CD14-positive monocyte (primary cell): ENCODE results near the gene CERKL. TPM values are rescaled to one million over a fixed set of nuclear protein-coding genes. Genes with fewer than 3 reads are reported as not detected.

ENCODE experiments used
- DNase-seq, 3 donors: peaks; one replicate each; pipeline ENCODE4 v3.0.0-alpha.2; 2011 to 2022
- H2AFZ ChIP-seq: 2 replicates; pipeline ENCODE4 v1.6.0; 2012; ENCODE audit warnings: mild to moderate bottlenecking, low read depth, low read length, inconsistent platforms; ENCODE audit not compliant: insufficient read depth, poor library complexity, severe bottlenecking
- H3K27ac ChIP-seq, 2 donors: 1 replicate in 1 of 2; 2 replicates in 1 of 2; pipeline ENCODE4 v1.5.1; 2012 to 2013; ENCODE audit warnings: low read length in 2 of 2, control low read depth in 1 of 2, inconsistent platforms in 1 of 2, low read depth in 1 of 2, mild to moderate bottlenecking in 1 of 2
- H3K27me3 ChIP-seq, 2 donors: one replicate each; pipeline versions ENCODE4 v1.6.0 to v1.6.1; 2011 to 2013; ENCODE audit warnings: low read length in 2 of 2; ENCODE audit not compliant: control insufficient read depth in 2 of 2, insufficient read depth in 2 of 2
- H3K36me3 ChIP-seq, 2 donors: replicated peaks in 1 of 2; 1 replicate in 1 of 2; 2 replicates in 1 of 2; pipeline versions ENCODE4 v1.5.1 to v1.6.1; 2012 to 2013; ENCODE audit warnings: low read length in 2 of 2, control low read depth in 1 of 2, inconsistent platforms in 1 of 2, mild to moderate bottlenecking in 1 of 2; ENCODE audit not compliant: insufficient read depth in 2 of 2, control insufficient read depth in 1 of 2
- H3K4me1 ChIP-seq, 2 donors: 1 replicate in 1 of 2; 2 replicates in 1 of 2; pipeline versions ENCODE4 v1.5.1 to v1.6.1; 2012 to 2013; ENCODE audit warnings: low read length in 2 of 2, control low read depth in 1 of 2, inconsistent platforms in 1 of 2, mild to moderate bottlenecking in 1 of 2, moderate library complexity in 1 of 2; ENCODE audit not compliant: insufficient read depth in 2 of 2, control insufficient read depth in 1 of 2
- H3K4me2 ChIP-seq: replicated peaks from 2 replicates; pipeline ENCODE3; 2012; ENCODE audit warnings: low read length, moderate library complexity, mild to moderate bottlenecking; ENCODE audit not compliant: poor library complexity, severe bottlenecking; ENCODE audit errors: extremely low read depth
- H3K4me3 ChIP-seq, 3 experiments: fragments of 200-600 bp in 1 of 3; sonication (generic) in 1 of 3; replicated peaks in 1 of 3; 1 replicate in 2 of 3; 2 replicates in 1 of 3; pipeline ENCODE4 v1.5.1; 2011 to 2013; ENCODE audit warnings: low read length in 3 of 3, mild to moderate bottlenecking in 3 of 3, control low read depth in 2 of 3, low read depth in 2 of 3, inconsistent platforms in 1 of 3, moderate library complexity in 1 of 3
- H3K79me2 ChIP-seq: 2 replicates; pipeline ENCODE4 v1.6.0; 2012; ENCODE audit warnings: mild to moderate bottlenecking, control low read depth, inconsistent platforms, low read length, moderate library complexity; ENCODE audit not compliant: insufficient read depth
- H3K9ac ChIP-seq: 2 replicates; pipeline ENCODE4 v1.6.0; 2017; ENCODE audit warnings: low read length, mild to moderate bottlenecking; ENCODE audit not compliant: insufficient read depth, poor library complexity, severe bottlenecking
- H3K9me3 ChIP-seq, 2 donors: replicated peaks in 1 of 2; 1 replicate in 1 of 2; 2 replicates in 1 of 2; pipeline versions ENCODE4 v1.5.1 to v1.6.1; 2012 to 2013; ENCODE audit warnings: low read length in 2 of 2, control low read depth in 1 of 2; ENCODE audit not compliant: control insufficient read depth in 1 of 2, insufficient read depth in 1 of 2
- H4K20me1 ChIP-seq: 2 replicates; pipeline ENCODE4 v1.6.0; 2012; ENCODE audit warnings: mild to moderate bottlenecking, low read length, control low read depth, moderate library complexity; ENCODE audit not compliant: insufficient read depth
- H3K27ac Mint-ChIP-seq, 7 donors: one replicate each; pipeline ENCODE4 v1.8.0; 2020; ENCODE audit warnings: mild to moderate bottlenecking in 7 of 7, mixed read lengths in 7 of 7, moderate library complexity in 6 of 7, inconsistent platforms in 2 of 7
- H3K27me3 Mint-ChIP-seq, 3 donors: one replicate each; pipeline ENCODE4 v1.8.0; 2021 to 2022; ENCODE audit warnings: low read depth in 3 of 3, mild to moderate bottlenecking in 3 of 3, mixed read lengths in 3 of 3, moderate library complexity in 3 of 3, inconsistent platforms in 1 of 3
- H3K36me3 Mint-ChIP-seq, 2 donors: one replicate each; pipeline ENCODE4 v1.8.0; 2020; ENCODE audit warnings: mixed read lengths in 2 of 2, inconsistent platforms in 1 of 2, mild to moderate bottlenecking in 1 of 2
- H3K4me1 Mint-ChIP-seq: one replicate; pipeline ENCODE4 v1.8.0; 2020; ENCODE audit warnings: mild to moderate bottlenecking, mixed read lengths
- H3K4me3 Mint-ChIP-seq, 2 donors: one replicate each; pipeline ENCODE4 v1.8.0; 2020; ENCODE audit warnings: mild to moderate bottlenecking in 2 of 2, mixed read lengths in 2 of 2, moderate library complexity in 1 of 2
- H3K9me3 Mint-ChIP-seq, 7 donors: one replicate each; pipeline ENCODE4 v1.8.0; 2020 to 2022; ENCODE audit warnings: mixed read lengths in 7 of 7, mild to moderate bottlenecking in 6 of 7, moderate library complexity in 6 of 7, inconsistent platforms in 2 of 7
- WGBS: methylation state at CpG from one replicate; pipeline ENCODE4 v1.1.5; 2013; ENCODE audit warnings: missing lambda C conversion rate; ENCODE audit not compliant: insufficient coverage; 5-methylcytosine and 5-hydroxymethylcytosine counted together
- intact Hi-C, 2 donors: fragments of 100-400 bp; cut with micrococcal nuclease; formaldehyde crosslinking; loops; one replicate each; pipeline versions ENCODE4 v1.15.0 to v1.15.1; 2023
- polyA plus RNA-seq, 3 donors: library from polyadenylated mRNA; depleted of rRNA in 1 of 3; unstranded in 2 of 3; stranded (reverse) in 1 of 3; fragments of 300-500 nt in 2 of 3; fragments of >200 nt in 1 of 3; fragmentation: Illumina TruSeq in 2 of 3; gene quantifications; 1 replicate in 2 of 3; 2 replicates in 1 of 3; pipeline ENCODE4 v1.2.3, GENCODE V29; 2012 to 2021
- TF ChIP-seq, protein P1 (sequence below): fragments of 200-600 bp; IDR thresholded peaks from one replicate; pipeline ENCODE4 v1.8.0; 2022; ENCODE audit warnings: antibody characterized with exemption, mild to moderate bottlenecking

Gene CERKL
- polyA plus RNA-seq, 3 donors, result 0.12 to 16.3 (median 8.6) TPM

DNA sequence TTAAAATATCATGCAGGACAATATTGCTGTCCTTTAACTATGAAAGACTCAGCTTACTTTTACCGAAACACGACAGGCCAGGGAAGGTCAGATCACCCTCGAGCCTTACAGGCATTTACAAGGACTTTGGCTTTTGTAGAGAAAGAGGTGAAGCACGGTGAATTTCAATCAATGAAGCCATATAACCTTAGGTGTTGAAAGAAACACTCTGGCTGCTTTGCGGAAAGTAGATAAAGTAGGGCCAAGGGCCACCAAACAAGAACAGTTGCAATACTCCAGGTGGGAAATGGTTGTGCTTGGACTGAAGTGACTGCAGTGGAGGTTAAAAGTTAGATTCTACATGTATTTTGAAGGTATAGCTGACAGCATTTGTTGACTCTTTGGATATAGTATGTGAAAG, 80.5 kb downstream of the CERKL start:
- intact Hi-C loops, result loop anchor here (10.0 kb wide), 1 partner anchor 138 kb away; no protein-coding TSS in a partner anchor
- 89% methylated on average over 4 of the region's 5 CpGs for whole genome bisulfite sequencing
- H3K27me3 ChIP-seq, result no peaks in the 10 kb centered on the region
- Mint-ChIP-seq H3K4me3 (no peak overlapping the region), H3K27me3 (no peaks in the 10 kb centered on the region), H3K9me3 (no peaks in the 10 kb centered on the region), H3K36me3 (no peaks in the 10 kb centered on the region), H3K27ac (no peak overlapping the region), H3K4me1 (peaks cover 3% of the 10 kb centered on the region)
- H3K36me3 ChIP-seq, result no peaks in the 10 kb centered on the region
- no peak overlapping the region for H3K4me2 ChIP-seq
- DNase-seq, result no peak
- TF ChIP-seq, protein P1, sequence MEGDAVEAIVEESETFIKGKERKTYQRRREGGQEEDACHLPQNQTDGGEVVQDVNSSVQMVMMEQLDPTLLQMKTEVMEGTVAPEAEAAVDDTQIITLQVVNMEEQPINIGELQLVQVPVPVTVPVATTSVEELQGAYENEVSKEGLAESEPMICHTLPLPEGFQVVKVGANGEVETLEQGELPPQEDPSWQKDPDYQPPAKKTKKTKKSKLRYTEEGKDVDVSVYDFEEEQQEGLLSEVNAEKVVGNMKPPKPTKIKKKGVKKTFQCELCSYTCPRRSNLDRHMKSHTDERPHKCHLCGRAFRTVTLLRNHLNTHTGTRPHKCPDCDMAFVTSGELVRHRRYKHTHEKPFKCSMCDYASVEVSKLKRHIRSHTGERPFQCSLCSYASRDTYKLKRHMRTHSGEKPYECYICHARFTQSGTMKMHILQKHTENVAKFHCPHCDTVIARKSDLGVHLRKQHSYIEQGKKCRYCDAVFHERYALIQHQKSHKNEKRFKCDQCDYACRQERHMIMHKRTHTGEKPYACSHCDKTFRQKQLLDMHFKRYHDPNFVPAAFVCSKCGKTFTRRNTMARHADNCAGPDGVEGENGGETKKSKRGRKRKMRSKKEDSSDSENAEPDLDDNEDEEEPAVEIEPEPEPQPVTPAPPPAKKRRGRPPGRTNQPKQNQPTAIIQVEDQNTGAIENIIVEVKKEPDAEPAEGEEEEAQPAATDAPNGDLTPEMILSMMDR, result no peak
- no peaks in the 10 kb centered on the region for H4K20me1 ChIP-seq
- H3K4me1 ChIP-seq, result peaks cover 11 to 12% of the 10 kb centered on the region in 2 donors
- no peaks in the 10 kb centered on the region for H3K79me2 ChIP-seq
- no peak overlapping the region for H3K4me3 ChIP-seq
- no peak overlapping the region for H3K9ac ChIP-seq
- H3K27ac ChIP-seq, result no peak overlapping the region
- H2AFZ ChIP-seq, result no peak overlapping the region
- no peaks in the 10 kb centered on the region for H3K9me3 ChIP-seq

DNA sequence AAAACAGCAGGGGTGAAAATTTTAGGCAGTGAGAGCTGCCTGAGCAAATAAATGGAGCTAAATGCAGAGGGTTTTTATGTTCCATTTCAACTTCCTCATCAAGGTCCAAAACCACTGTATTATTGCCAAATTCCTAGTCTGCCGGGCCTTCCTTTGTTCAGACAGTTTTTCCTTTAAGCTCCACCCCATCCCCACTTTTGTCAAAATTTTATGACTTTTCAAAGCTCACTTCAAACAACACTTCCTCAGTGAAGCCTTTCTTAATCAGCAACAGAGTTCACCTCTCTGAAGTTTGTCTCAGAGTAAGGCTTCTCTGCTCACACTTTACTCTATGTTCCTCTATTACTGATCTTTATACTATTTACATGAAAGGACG, 81.3 kb downstream of the CERKL start:
- no peaks in the 10 kb centered on the region for H3K79me2 ChIP-seq
- TF ChIP-seq, protein P1, result no peak
- no peak overlapping the region for H3K9ac ChIP-seq
- no peaks in the 10 kb centered on the region for H3K27me3 ChIP-seq
- no peaks in the 10 kb centered on the region for H3K36me3 Mint-ChIP-seq
- peaks cover 11 to 12% of the 10 kb centered on the region in 2 donors for H3K4me1 ChIP-seq
- DNase-seq, result peak; percentile 12 to 28 (median 15)
- no peak overlapping the region for H3K27ac Mint-ChIP-seq
- H3K4me3 ChIP-seq, result no peak overlapping the region
- 0% methylated on average over 1 of the region's 2 CpGs for WGBS
- no peak overlapping the region for H2AFZ ChIP-seq
- no peaks in the 10 kb centered on the region for H3K9me3 Mint-ChIP-seq
- H3K4me1 Mint-ChIP-seq, result peaks cover 5% of the 10 kb centered on the region
- no peak overlapping the region for H3K4me3 Mint-ChIP-seq
- H3K9me3 ChIP-seq, result no peaks in the 10 kb centered on the region
- H3K27me3 Mint-ChIP-seq, result no peaks in the 10 kb centered on the region
- no peaks in the 10 kb centered on the region for H3K36me3 ChIP-seq
- no peaks in the 10 kb centered on the region for H4K20me1 ChIP-seq
- H3K4me2 ChIP-seq, result peak overlapping the region; percentile 16
- H3K27ac ChIP-seq, result no peak overlapping the region
- intact Hi-C loops, result loop anchor here (10.0 kb wide), 1 partner anchor 139 kb away; no protein-coding TSS in a partner anchor
